ENCODE results near the gene OR9I1.

GRCh38 chr11:58164389-58164788 lies 39.1 kb upstream of the OR9I1 start:
- TF ChIP-seq CTCF (IDR thresholded peaks at IDR 0.05): no peak
- TF ChIP-seq POLR2A (IDR thresholded peaks at IDR 0.05): no peak

Measured in heart left ventricle (tissue), 13 donors.